OCI-LY3 (cell line): Measurements from ENCODE around the gene NEURL1B.

ENCODE experiments used
- H2AFZ ChIP-seq: fragments of 200-600, 300-600 bp; shearing (Covaris generic); 2 replicates; pipeline ENCODE4 v1.6.0; 2014; ENCODE audit warnings: antibody characterized with exemption, low read depth, low read length
- H3K27ac ChIP-seq: fragments of 200-600, 300-600 bp; sonication (generic); 2 replicates; pipeline ENCODE4 v1.5.1; 2014; ENCODE audit warnings: mild to moderate bottlenecking, low read length, moderate library complexity, mixed read lengths
- H3K27me3 ChIP-seq: fragments of 200-600, 300-600 bp; sonication (generic); 2 replicates; pipeline ENCODE4 v1.6.1; 2014; ENCODE audit warnings: low read depth, low read length, mixed read lengths
- H3K36me3 ChIP-seq: fragments of 200-600, 300-600 bp; sonication (generic); replicated peaks from 2 replicates; pipeline ENCODE3; 2014; ENCODE audit warnings: low read depth, low read length, mixed read lengths
- H3K4me1 ChIP-seq: fragments of 300-600, 200-600 bp; sonication (generic); 2 replicates; pipeline ENCODE4 v1.6.1; 2014; ENCODE audit warnings: low read length, mixed read lengths
- H3K4me2 ChIP-seq: fragments of 200-600, 300-600 bp; sonication (generic); 2 replicates; pipeline ENCODE4 v1.6.1; 2014; ENCODE audit warnings: low read length, mixed read lengths
- H3K4me3 ChIP-seq: fragments of 300-600, 200-600 bp; sonication (generic); 2 replicates; pipeline ENCODE4 v1.5.1; 2014; ENCODE audit warnings: antibody characterized with exemption, mild to moderate bottlenecking, low read length, moderate library complexity
- H3K79me2 ChIP-seq: fragments of 300-600, 200-600 bp; shearing (Covaris generic); 2 replicates; pipeline ENCODE4 v1.6.1; 2014; ENCODE audit warnings: mild to moderate bottlenecking, low read length, mixed read lengths
- H3K9ac ChIP-seq: fragments of 300-600, 200-600 bp; shearing (Covaris generic); 2 replicates; pipeline ENCODE4 v1.6.0; 2014; ENCODE audit warnings: mild to moderate bottlenecking, low read length, moderate library complexity
- H3K9me3 ChIP-seq: fragments of 200-600, 300-600 bp; shearing (Covaris generic); 2 replicates; pipeline ENCODE4 v1.6.1; 2014; ENCODE audit warnings: low read length, mixed read lengths; ENCODE audit not compliant: insufficient read depth
- H4K20me1 ChIP-seq: fragments of 200-600, 300-600 bp; sonication (generic); 2 replicates; pipeline ENCODE4 v1.6.1; 2016; ENCODE audit warnings: low read length, mixed read lengths; ENCODE audit not compliant: insufficient read depth
- EZH2phosphoT487 ChIP-seq: fragments of 200-600 bp; shearing (Covaris generic); IDR thresholded peaks from 2 replicates; pipeline ENCODE4 v1.6.1; 2018; ENCODE audit warnings: antibody characterized with exemption, mixed run types, low read depth
- TF ChIP-seq, protein P1 (sequence below): fragments of 200-600, 300-600 bp; sonication (generic); IDR thresholded peaks from 2 replicates; pipeline ENCODE4 v1.5.1; 2014; ENCODE audit warnings: antibody characterized with exemption, low read length, low read depth

Gene NEURL1B

DNA sequence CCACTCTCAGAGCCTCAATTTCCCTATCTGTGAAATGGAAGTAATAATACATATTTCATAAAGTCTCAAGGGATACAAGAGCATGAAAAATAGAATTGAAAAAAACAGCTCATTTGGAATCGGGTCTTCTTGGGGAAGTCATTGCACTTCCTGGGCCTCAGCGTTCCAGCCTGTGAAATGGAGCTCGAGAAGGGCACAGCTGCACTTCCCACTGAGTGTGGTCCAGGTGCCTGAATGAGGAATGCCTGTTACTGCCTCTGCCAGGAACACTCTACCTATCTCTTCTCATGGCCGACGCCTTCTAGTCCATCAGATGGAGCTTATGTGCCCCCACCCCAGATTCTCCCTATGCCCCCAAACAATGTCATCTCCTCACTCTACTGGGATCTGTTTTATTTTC is 924 bp upstream of the NEURL1B start:
- no peaks in the 10 kb centered on the region for H4K20me1 ChIP-seq
- H3K36me3 ChIP-seq = no peaks in the 10 kb centered on the region
- no peak overlapping the region for H2AFZ ChIP-seq
- H3K4me1 ChIP-seq = no peaks in the 10 kb centered on the region
- no peak overlapping the region for H3K4me3 ChIP-seq
- peaks cover 36% of the 10 kb centered on the region for H3K27me3 ChIP-seq
- H3K9me3 ChIP-seq = no peaks in the 10 kb centered on the region
- H3K27ac ChIP-seq = no peak overlapping the region
- no peak overlapping the region for H3K4me2 ChIP-seq
- no peak overlapping the region for H3K9ac ChIP-seq
- TF ChIP-seq, protein P1, sequence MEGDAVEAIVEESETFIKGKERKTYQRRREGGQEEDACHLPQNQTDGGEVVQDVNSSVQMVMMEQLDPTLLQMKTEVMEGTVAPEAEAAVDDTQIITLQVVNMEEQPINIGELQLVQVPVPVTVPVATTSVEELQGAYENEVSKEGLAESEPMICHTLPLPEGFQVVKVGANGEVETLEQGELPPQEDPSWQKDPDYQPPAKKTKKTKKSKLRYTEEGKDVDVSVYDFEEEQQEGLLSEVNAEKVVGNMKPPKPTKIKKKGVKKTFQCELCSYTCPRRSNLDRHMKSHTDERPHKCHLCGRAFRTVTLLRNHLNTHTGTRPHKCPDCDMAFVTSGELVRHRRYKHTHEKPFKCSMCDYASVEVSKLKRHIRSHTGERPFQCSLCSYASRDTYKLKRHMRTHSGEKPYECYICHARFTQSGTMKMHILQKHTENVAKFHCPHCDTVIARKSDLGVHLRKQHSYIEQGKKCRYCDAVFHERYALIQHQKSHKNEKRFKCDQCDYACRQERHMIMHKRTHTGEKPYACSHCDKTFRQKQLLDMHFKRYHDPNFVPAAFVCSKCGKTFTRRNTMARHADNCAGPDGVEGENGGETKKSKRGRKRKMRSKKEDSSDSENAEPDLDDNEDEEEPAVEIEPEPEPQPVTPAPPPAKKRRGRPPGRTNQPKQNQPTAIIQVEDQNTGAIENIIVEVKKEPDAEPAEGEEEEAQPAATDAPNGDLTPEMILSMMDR = no peak
- no peak for TF ChIP-seq EZH2phosphoT487
- no peaks in the 10 kb centered on the region for H3K79me2 ChIP-seq

- Histone ChIP-seq H3K27ac (no peak overlapping the region), H2AFZ (no peak overlapping the region)
These were observed 442 bp downstream of the NEURL1B start for GRCh38 chr5:172641359-172642050.

GRCh38 chr5:172642051-172642409 is 967 bp downstream of the NEURL1B start:
- TF ChIP-seq EZH2phosphoT487 = no peak
- TF ChIP-seq, protein P1 = no peak
- Histone ChIP-seq H3K9ac (no peak overlapping the region), H3K27ac (no peak overlapping the region), H3K4me2 (no peak overlapping the region), H3K4me1 (no peaks in the 10 kb centered on the region), H3K4me3 (no peak overlapping the region), H3K79me2 (no peaks in the 10 kb centered on the region), H3K27me3 (peaks cover 42% of the 10 kb centered on the region), H2AFZ (no peak overlapping the region), H3K36me3 (no peaks in the 10 kb centered on the region), H3K9me3 (no peaks in the 10 kb centered on the region), H4K20me1 (no peaks in the 10 kb centered on the region)

More at GRCh38 chr5:172641359-172642050, 442 bp downstream of the NEURL1B start:
- Histone ChIP-seq H3K36me3 (no peaks in the 10 kb centered on the region), H3K27me3 (peaks cover 42% of the 10 kb centered on the region), H3K4me1 (no peaks in the 10 kb centered on the region), H3K4me3 (no peak overlapping the region), H3K9me3 (no peaks in the 10 kb centered on the region), H3K4me2 (no peak overlapping the region), H4K20me1 (no peaks in the 10 kb centered on the region), H3K9ac (no peak overlapping the region), H3K79me2 (no peaks in the 10 kb centered on the region)
- TF ChIP-seq, protein P1 = no peak
- no peak for TF ChIP-seq EZH2phosphoT487

DNA sequence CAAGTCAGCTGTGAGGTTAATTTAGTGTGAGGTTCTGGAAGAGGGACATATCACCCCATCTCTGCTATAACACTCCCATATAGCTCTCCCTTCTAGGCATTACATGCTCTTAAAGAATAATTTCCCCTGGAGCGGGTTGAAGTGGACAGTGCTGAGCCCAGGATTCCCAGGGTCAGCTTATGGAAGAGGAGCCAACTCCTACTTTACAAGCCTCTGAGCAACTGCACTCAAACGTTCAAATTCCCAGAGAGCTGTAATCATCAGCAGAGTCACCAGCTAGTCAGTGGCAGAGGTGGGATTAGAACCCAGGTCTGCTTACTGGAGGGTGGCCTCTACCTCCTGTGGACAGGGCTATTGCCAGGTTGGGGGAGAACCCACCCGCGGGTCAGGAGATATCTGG is 1.4 kb downstream of the NEURL1B start:
- Histone ChIP-seq H3K4me1 (no peaks in the 10 kb centered on the region), H4K20me1 (no peaks in the 10 kb centered on the region), H3K4me2 (no peak overlapping the region), H2AFZ (no peak overlapping the region), H3K27me3 (peaks cover 42% of the 10 kb centered on the region), H3K36me3 (no peaks in the 10 kb centered on the region), H3K9ac (no peak overlapping the region), H3K79me2 (no peaks in the 10 kb centered on the region), H3K4me3 (no peak overlapping the region), H3K27ac (no peak overlapping the region), H3K9me3 (no peaks in the 10 kb centered on the region)
- TF ChIP-seq EZH2phosphoT487 = no peak
- TF ChIP-seq, protein P1 = no peak
